ENCODE results near the gene PIAS3. TPM values are rescaled to one million over a fixed set of nuclear protein-coding genes. Genes with fewer than 3 reads are reported as not detected.

Gene PIAS3
- total RNA-seq, 4 donors from 2014 or later, result 16.9 to 22.8 (median 20.3) TPM

Small RNAs within 50 kb of the gene (microRNA-seq; reads per million reads assigned to microRNA genes)
- gene MIR6736, result not detected

Small RNAs within 50 kb of the gene (small RNA-seq; reads per million reads assigned to genes)
- not detected for gene MIR6736

Other genes starting within 250 kb of the PIAS3 start
- gene PDZK1, start 151.7 kb downstream of the PIAS3 start, total RNA-seq, result under 1 TPM in 3 of 4 donors, not detected in 1; 0.27 to 0.56 (median 0.29) TPM
- gene CD160, start 139.6 kb downstream of the PIAS3 start, total RNA-seq, result not detected
- gene RNF115, start 35.0 kb downstream of the PIAS3 start, total RNA-seq, result 10 to 100 TPM; 17.2 to 33.9 (median 25.4) TPM
- 10 to 100 TPM; 28.0 to 36.5 (median 32.7) TPM for gene POLR3C, start 34.9 kb downstream of the PIAS3 start, total RNA-seq
- 1 to 10 TPM; 2.4 to 4.6 (median 3.4) TPM for gene NUDT17, start 13.5 kb downstream of the PIAS3 start, total RNA-seq
- 1 to 10 TPM in 3 of 4 donors, under 1 TPM in 1; 0.58 to 3.8 (median 1.7) TPM for gene ANKRD35, start 26.8 kb upstream of the PIAS3 start, total RNA-seq
- 1 to 10 TPM; 3.0 to 7.3 (median 5.0) TPM for gene ITGA10, start 51.0 kb upstream of the PIAS3 start, total RNA-seq
- 10 to 100 TPM; 30.6 to 42.1 (median 37.3) TPM for gene PEX11B, start 59.6 kb upstream of the PIAS3 start, total RNA-seq
- 100 to 1,000 TPM; 108 to 143 (median 124) TPM for gene RBM8A, start 68.4 kb upstream of the PIAS3 start, total RNA-seq
- gene LIX1L, start 98.9 kb upstream of the PIAS3 start, total RNA-seq, result 10 to 100 TPM; 18.7 to 26.9 (median 20.3) TPM
- 1 to 10 TPM in 2 of 4 donors, under 1 TPM in 2; 0.13 to 2.0 (median 0.97) TPM for gene ANKRD34A, start 105.5 kb upstream of the PIAS3 start, total RNA-seq
- gene POLR3GL, start 105.6 kb upstream of the PIAS3 start, total RNA-seq, result 10 to 100 TPM; 12.5 to 36.4 (median 22.7) TPM
- 1,000 to 10,000 TPM in 2 of 4 donors, 100 to 1,000 TPM in 2; 739 to 2,947 (median 1,128) TPM for gene TXNIP, start 137.5 kb upstream of the PIAS3 start, total RNA-seq
- gene HJV, start 162.7 kb upstream of the PIAS3 start, total RNA-seq, result not detected